ENCODE measurements around the gene KCNC4. TPM values are rescaled to one million over a fixed set of nuclear protein-coding genes. Genes with fewer than 3 reads are reported as not detected.

KCNC4 gene
- total and polyA plus RNA-seq, 2 of the 4 experiments (the other 2 are of a cell fraction) = 0.18 to 2.3 TPM

GRCh38 chr1:110205591-110206155 lies 4.4 kb upstream of the KCNC4 start:
- TF ChIP-seq CTCF (conservative IDR thresholded peaks at IDR 0.05; ENCODE audit: low read depth, low read length) = no peak
- no peak for TF ChIP-seq MXI1 (IDR thresholded peaks at IDR 0.05; ENCODE audit: borderline replicate concordance, low read depth, low read length)
- no CpG with 5 or more reads among the region's 6 CpGs for WGBS, 2 experiments (ENCODE audit: extremely low coverage in 2 of 2, insufficient read length in 1 of 2)
- no peak overlapping the region for H3K4ac ChIP-seq (ENCODE audit: low read depth, low read length)
- BruUV-seq (replicated peaks) = no TSS peak
- H3K27me3 ChIP-seq (ENCODE audit: control insufficient read depth, insufficient read depth, low read length) = peaks cover 9% of the 10 kb centered on the region
- H4K20me1 ChIP-seq (ENCODE audit: insufficient read depth, low read length) = no peaks in the 10 kb centered on the region; the same call in 1 of the 2 replicates
- no peak for DNase-seq
- no peaks in the 10 kb centered on the region for H3K79me1 ChIP-seq (ENCODE audit: low read depth in 1 of 2, low read length in 2 of 2)
- H4K91ac ChIP-seq (ENCODE audit: insufficient read depth, low read depth, low read length) = no peak overlapping the region
- no peak overlapping the region for H4K8ac ChIP-seq (ENCODE audit: low read depth in 2 of 2, low read length in 2 of 2)
- POLR2A ChIA-PET (ENCODE audit: unreplicated experiment) = no interaction called here
- H3K56ac ChIP-seq (ENCODE audit: extremely low read depth, insufficient read depth, low read length) = no peak overlapping the region
- no peak overlapping the region for H2BK120ac ChIP-seq (ENCODE audit: low read depth, low read length)
- H2AK5ac ChIP-seq (ENCODE audit: low read depth, low read length) = no peak overlapping the region
- H2BK15ac ChIP-seq (ENCODE audit: low read depth, low read length) = no peak overlapping the region
- H2BK20ac ChIP-seq (ENCODE audit: low read depth, low read length) = no peak overlapping the region
- no peak overlapping the region for H3K14ac ChIP-seq (replicated peaks; ENCODE audit: low read depth, low read length)
- no peak overlapping the region for H2AFZ ChIP-seq (replicated peaks; ENCODE audit: low read length, poor library complexity)
- H3K9me3 ChIP-seq (ENCODE audit: control insufficient read depth, insufficient read depth, low read length) = no peaks in the 10 kb centered on the region
- in situ Hi-C loops (cut with MboI; ENCODE audit: low sequenced_read_pairs) = loop anchor here (10.0 kb wide), 1 partner anchor 209 kb away; no protein-coding TSS in a partner anchor
- CTCF ChIA-PET = interaction anchor here (1.2 to 4.7 kb wide), 4 partner anchors 107 to 255 kb away, joined by 5 to 68 read pairs (median 35); no protein-coding TSS in a partner anchor
- intact Hi-C loops (cut with micrococcal nuclease) = no loop called here
- no peak overlapping the region for H2AK9ac ChIP-seq (replicated peaks; ENCODE audit: low read depth, low read length, poor library complexity)
- H3K36me3 ChIP-seq (ENCODE audit: control insufficient read depth, insufficient read depth, low read length) = no peaks in the 10 kb centered on the region
- H2BK5ac ChIP-seq (ENCODE audit: low read depth, low read length, poor library complexity, severe bottlenecking) = no peak overlapping the region
- H3K27ac ChIP-seq (ENCODE audit: insufficient read depth, low read length) = no peak overlapping the region
- H3K23ac ChIP-seq (ENCODE audit: low read depth, low read length) = no peak overlapping the region
- dilution Hi-C loops (cut with HindIII; ENCODE audit: low sequenced_read_pairs, unreplicated experiment) = no loop called here
- H3K4me3 ChIP-seq (ENCODE audit: insufficient read depth, low read depth, low read length) = no peak overlapping the region
- H3K4me2 ChIP-seq (ENCODE audit: low read depth, low read length) = no peak overlapping the region
- no peak for ATAC-seq (ENCODE audit: low read depth)
- no peaks in the 10 kb centered on the region for H3K9me1 ChIP-seq (ENCODE audit: insufficient read depth, low read length)
- H3K4me1 ChIP-seq (ENCODE audit: control insufficient read depth, insufficient read depth, low read length) = 0 out of 2 replicates have a peak, but pooled peaks cover under 1% of the 10 kb centered on the region
- no peak overlapping the region for H4K5ac ChIP-seq (ENCODE audit: low read depth, low read length)
- no peak overlapping the region for H3K9ac ChIP-seq (ENCODE audit: low read depth, low read length)
- H3K18ac ChIP-seq (ENCODE audit: low read depth, low read length) = no peak overlapping the region
